GM21367 (cell line): ENCODE results near the gene KCNQ1.

Experiments
- ATAC-seq: cut with Tn5 transposase; IDR thresholded peaks from one replicate; pipeline ENCODE4 v1.9.1; 2021; ENCODE audit not compliant: unreplicated experiment

The KCNQ1 gene

GRCh38 chr11:2770761-2771301, 326.0 kb downstream of the KCNQ1 start:
- ATAC-seq: no peak

DNA sequence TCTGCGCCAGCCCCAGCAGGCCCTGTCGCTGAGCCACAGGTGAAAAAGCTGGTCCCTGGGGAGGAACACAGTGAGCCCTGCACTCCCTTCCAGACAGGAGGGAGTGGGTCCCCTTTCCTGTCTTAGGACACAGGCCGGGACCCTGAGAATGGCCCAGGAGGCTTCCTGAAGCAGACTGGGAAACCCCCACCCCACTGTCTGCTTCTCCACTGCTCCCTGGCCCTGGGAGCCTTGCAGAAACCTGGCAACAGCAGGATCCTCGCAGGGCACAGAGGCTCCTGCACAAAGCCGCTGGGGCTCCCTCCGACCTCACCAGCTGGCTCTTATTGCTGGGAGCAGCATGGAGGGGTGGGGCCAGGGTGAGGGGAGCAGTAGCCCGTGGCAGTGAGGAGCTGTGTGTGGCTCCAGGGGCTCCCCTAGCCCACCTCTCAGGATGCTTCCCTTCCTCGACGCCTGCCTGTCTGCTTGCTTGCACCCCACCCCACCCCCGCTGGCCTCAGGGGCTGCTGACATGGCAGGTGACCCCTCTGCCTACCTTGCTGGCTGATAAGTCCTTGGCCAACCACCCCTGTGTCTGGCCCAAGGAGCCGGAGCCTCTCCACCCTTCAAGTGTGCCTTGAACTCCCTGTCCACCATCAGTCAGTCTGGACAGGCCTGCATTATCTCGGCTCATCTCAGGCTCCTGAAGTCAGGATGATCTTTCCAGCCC, 327.1 kb downstream of the KCNQ1 start:
- no peak for ATAC-seq

DNA sequence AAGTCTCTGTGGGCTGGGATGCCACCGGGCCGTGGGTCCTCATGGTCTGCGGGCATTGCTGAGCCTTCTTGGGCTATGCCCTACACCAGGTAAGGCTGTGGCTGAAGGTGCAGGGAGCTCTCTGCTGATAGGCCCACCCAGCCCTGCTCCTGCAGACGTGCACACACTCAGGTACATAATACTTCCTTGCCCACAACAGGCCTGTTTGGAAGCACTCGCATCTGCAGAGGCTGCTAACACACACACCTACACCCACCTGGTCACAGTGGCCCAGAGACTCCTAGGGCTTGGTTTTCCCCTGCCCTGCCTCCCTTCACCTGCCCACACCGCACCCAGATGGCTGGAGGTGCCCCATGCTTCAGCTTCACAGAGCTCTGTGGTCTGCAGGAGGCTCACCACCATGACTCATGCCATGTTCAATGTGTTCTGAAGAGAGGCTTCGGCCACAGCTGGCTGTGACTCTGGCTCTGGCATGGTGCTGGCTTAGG, 327.8 kb downstream of the KCNQ1 start:
- ATAC-seq: no peak

GRCh38 chr11:2774173-2775082, 329.6 kb downstream of the KCNQ1 start:
- ATAC-seq: no peak

GRCh38 chr11:2775083-2775625, 330.3 kb downstream of the KCNQ1 start:
- ATAC-seq: no peak

- no peak for ATAC-seq
Observed at GRCh38 chr11:2775626-2776350, 331.0 kb downstream of the KCNQ1 start.

GRCh38 chr11:2776351-2777061, 331.7 kb downstream of the KCNQ1 start:
- no peak for ATAC-seq

DNA sequence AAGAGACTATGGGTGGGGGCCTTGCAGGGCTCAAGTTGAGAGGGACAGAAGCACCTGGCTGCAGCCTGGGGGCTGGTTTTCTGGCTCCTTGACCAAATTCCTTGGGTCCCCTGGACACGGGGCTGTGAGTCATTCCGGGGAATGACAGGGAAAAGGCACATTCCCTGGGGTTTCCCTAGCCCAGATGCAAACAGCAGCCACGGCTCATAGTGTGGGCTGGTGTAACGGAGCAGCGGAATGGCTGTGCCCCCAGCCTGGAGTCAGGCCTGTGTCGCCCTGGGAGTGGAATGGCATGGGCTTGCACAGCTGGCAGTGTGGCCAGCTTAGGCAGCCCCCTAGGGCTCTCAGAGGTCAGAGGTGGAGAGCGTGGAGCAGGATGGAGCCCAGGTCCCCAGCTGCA, 332.6 kb downstream of the KCNQ1 start:
- ATAC-seq: no peak

DNA sequence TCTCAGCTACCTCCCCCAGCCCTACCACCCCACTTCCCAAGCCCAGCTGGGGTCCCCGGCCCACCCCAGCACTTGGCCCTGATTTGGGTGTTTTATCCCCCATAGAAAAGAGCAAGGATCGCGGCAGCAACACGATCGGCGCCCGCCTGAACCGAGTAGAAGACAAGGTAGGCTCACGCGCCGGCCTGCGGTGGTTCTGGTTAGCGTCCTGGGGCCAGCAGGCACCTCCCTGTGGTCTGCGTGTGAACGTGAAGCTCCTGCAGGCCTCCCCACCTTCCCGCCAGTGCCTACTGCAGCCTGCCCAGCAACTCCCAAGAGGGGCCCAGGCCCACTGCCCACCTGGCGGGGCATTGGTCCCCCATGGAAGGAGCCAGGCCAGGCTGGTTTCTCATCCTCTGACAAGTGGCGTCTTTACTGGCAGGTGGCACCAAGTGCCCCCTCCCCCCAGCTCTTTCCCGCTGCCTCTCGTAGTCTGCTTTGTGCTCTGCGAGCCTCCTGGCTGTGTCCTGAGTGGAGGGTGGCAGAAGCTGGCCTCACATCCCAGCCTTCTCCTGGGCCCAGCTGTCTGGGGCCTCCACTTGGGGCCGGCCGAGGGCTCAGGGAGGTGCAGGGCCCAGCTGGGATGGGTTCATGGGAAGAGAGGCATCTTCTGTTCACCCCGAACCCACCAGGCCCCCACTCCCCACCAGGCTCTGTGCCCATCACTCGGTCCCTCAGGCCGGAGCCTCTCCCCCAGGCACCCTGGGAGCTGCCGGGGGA, 333.2 kb downstream of the KCNQ1 start:
- ATAC-seq: no peak

DNA sequence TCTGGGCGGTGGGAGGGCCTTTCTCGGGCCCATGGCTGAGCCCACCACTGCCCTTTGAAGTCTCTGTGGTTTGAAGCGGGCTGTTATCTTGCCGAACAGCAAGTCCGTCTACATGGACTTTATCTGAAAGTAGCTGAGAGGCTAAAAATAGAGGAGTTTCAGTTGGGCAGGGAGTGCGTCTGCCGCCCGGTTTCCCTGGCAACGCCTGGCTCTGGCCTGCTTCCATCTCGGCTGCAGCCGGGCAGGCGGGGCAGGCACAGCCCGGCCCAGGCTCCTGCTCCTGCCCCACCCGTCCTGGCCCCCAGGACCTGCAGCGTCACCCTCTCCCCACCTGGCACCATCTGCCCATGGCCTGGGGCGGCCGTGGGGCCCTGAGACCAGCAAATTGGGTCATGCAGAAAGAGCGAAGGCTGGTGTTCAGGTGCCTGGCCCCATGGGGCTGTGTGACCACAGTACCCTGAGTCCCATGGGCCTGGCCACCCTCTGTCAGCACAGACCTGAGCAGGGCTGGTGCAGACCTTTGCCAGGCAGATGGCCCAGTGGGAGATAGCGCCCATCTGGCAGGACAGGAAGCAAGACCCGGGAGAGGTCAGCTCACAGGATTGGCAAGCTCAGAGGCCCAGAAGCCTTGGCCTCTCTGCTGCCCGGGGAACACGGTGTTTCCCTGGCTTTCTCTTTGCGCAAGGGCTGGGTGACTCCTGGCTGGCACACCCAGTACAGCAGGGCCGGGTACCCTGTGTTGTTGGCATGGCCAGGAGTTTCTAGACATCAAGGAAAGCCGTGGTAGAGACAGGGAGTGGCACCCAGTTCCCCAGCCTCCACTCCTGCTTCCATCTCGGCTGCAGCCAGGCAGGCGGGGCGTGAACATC, 334.1 kb downstream of the KCNQ1 start:
- no peak for ATAC-seq

DNA sequence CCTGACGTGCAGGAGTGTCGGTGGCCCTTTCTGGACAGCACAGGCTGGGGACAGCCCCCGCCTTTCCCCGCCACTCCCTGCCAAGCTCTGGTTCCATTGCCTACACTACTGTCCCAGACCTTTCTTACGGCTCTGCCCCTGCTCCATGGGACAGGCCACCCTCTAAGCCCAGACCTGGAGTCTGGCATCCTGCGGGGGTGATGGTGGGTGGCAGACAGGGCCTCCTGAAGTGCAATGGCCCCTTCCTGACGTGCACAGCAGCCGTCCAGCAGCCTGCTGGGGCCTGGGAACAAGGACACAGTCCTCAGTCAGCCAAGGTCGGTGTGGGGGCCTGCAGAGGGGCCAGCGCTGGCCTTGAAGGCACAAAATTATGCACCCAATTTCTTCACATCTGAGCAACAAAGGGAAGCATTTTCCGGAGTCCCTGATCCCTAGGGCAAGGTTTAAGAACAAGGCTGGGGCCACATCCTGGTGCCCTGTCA, 334.7 kb downstream of the KCNQ1 start:
- ATAC-seq: no peak

DNA sequence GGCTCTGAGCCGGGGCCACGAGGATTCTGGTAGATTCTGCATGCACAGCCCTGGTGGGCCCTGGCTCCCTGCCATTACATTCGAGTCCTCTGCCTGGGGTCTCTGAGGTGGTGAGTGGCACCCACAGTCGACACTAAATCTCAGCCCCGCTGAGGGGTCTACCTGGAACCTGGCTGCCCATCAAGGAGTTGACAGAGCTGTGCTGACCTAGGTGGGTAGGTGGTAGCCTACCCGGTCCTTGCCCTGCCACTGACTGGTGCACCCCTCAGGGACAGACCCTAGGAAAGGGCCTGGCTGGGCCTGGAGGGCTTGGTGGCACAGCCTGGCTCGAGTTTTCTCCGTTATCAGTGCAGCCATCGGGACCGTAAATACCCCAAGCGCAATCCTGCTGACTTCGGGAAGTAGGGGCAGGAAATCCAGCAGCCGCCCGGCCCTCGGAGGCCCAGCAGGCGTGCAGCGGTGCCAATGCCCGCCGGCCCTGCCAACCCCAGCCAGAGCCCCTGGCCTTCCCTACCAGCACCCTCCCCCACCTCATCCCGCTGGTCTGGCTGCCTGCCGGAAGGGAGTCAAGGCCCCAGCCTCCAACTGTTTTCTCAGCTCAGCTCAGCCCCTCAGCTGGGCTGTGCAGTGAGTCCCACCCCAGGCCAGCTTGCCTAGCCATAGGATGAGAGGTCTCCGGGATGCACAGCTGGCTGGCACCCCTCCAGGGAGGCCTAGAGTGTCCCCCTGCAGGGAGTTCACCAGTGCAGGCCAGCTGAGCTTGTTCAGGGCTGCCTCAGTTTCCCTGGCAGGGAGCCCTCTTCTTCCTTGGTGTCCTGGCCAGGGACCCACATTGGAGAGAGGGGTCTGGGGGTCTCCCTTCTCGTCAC, 335.4 kb downstream of the KCNQ1 start:
- no peak for ATAC-seq

DNA sequence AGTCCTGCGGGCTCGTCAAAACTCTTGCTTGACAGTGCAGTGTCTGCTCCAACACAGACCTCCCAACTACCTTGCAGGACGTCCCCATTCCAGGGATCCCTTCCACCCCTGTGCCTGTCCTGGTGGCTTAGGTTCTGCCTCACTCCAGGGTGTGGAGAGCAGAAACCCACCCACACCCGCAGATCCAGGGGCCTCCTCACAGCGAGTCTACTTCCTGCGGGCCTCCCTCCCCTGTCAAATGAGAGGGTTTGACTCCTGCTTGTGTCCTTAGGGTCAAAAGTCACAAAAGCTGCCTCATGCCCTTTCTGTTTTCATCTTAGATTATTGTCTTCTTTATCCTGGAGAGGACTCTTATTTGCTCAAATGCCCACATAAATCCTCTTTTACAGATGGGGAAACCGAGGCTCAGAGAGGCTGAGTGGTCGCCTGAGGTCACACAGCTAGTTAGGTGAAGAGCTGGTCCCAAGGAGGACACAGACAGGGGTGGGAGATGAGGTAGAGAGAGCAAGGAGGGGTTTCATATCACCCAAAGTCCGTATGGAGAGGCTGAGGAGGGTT, 336.1 kb downstream of the KCNQ1 start:
- no peak for ATAC-seq

DNA sequence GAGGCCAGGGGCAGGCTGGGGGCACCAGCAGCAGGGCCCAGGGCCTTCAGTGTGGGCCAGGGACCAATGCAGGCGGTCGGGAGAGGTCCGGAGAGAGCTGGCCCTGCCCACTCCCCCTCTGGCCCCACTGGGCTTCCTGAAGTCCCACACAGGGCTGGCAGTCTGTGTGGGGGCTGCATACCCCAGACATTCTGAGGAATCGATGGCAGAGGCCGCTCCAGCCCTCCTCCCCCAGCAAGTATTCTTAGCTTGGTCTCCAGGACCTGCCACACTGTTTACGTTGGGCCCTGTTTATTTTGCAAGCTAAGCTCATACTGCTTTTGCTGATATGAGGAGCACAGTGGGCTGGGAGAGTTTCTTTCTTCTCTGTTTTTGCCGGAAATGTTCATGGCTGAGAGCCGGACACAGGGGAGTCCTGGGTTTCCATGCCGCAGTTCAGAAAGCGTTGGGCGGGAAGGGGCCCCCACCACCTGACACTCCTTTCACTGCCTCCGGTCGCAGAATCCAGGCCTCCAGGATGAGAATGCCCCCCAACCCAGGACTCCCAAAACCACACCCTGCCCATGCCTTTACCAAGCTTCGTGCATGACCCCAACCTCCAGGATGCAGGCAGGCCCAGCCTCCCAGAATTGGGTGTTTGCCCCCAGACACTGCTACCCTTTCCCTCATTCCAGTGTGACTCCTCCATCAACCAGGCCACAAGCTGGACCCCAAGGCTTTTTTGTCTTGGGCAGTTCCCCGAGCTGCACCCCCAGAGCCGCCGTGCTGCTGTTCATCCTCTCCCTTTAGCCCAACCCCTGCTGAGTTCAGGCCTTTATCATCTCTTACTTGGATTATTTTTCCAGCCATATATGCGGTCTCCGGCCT, 336.8 kb downstream of the KCNQ1 start:
- no peak for ATAC-seq

DNA sequence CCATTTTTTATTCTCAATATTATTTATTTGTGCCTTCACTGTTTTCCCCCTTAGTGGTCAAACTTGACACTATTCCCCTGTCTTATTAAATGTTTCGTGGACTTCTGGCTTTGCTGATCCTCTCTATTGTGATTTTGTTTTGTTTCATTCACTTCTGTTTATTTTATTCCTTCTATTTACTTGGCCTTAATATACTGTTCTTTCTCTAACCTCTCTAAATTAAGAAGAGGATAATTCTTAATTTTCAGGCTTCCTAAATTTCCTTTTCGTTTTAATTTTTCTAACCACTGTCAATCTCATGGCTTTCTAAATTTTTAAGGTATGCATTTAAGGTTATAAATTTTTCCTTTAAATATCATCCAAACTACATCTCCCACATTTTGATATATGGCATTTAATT, 338.0 kb downstream of the KCNQ1 start:
- ATAC-seq: no peak

DNA sequence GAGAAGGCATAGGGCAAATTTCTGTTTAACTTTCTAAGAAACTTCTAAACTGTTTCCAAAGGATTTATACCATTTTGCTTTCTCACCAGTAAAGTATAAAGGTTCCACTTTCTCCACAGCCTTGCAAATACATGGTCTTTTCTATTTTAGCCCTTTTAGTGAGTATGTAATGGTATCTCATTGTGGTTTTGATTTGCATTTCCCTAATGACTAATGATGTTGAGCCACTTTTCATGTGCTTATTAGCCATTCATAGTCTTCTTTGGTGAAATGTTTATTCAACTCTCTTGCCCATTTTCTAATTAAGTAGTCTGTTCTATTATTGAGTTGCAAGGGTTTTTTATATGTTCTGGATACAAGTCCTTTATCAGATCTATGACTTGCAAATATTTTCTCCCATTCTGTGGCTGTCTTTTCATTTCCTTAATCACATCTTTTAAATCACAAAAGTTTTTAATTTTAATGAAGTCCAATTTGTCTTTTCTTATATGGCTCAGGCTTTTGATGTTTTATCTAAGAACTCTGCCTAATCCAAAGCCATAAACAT, 338.8 kb downstream of the KCNQ1 start:
- ATAC-seq: no peak
